Erythroblast (primary cell): ENCODE results near the gene RIMS1.

Experiments
- GATA1 ChIP-seq: IDR thresholded peaks from 2 replicates; pipeline ENCODE4 v1.6.1; 2011; ENCODE audit warnings: low read depth, mild to moderate bottlenecking, control low read depth, low read length, moderate library complexity
- POLR2A ChIP-seq: IDR thresholded peaks from 2 replicates; pipeline ENCODE4 v1.6.1; 2011; ENCODE audit warnings: mild to moderate bottlenecking, low read length

DNA sequence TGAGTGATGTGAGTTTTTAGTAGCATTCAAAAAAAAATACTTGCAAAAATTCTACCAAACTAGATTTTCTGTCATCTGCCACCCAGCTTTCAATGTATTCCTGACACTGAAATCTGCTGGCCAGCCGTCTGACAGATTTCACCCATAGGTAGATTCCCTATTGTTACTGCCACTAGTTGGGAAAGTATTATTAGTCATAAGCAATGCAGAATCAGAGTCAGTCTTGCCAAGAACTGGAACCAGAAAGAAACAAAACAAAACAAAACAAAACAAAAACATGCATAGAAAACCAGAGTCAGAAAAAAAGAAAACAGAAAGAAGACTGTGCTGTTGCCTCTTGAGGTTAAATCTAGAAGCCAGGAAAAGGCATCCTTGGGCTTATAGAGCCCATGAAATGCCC lies 442.4 kb downstream of the RIMS1 start:
- TF ChIP-seq POLR2A (no peak), GATA1 (no peak)
